NCI-H82 treated with DMSO at 0.1 percent for 48 hours (cell line): ENCODE measurements around the gene RGL1.

Experiments used
- DNase-seq: peaks from one replicate; lab custom pipeline; 2025; ENCODE audit not compliant: unreplicated experiment; lab: John Stamatoyannopoulos, UW

Gene RGL1

GRCh38 chr1:183945428-183946319, 140.8 kb downstream of the RGL1 start:
- DNase-seq: no peak

GRCh38 chr1:183946320-183946613, 141.3 kb downstream of the RGL1 start:
- no peak for DNase-seq

GRCh38 chr1:183947988-183948387, 143.1 kb downstream of the RGL1 start:
- DNase-seq: no peak

- no peak for DNase-seq
These were observed 147.2 kb downstream of the RGL1 start for GRCh38 chr1:183952101-183952500.

- DNase-seq: no peak
These were observed 148.1 kb downstream of the RGL1 start for GRCh38 chr1:183953031-183953430.

GRCh38 chr1:183954496-183954895, 149.6 kb downstream of the RGL1 start:
- DNase-seq: no peak

- no peak for DNase-seq
These were observed 151.8 kb downstream of the RGL1 start for GRCh38 chr1:183956559-183957188.

GRCh38 chr1:183957216-183957830, 152.4 kb downstream of the RGL1 start:
- DNase-seq: no peak

GRCh38 chr1:183958958-183959357, 154.0 kb downstream of the RGL1 start:
- no peak for DNase-seq

GRCh38 chr1:183961132-183961531, 156.2 kb downstream of the RGL1 start:
- no peak for DNase-seq

GRCh38 chr1:183962903-183963302, 158.0 kb downstream of the RGL1 start:
- DNase-seq: no peak

GRCh38 chr1:183965726-183966125, 160.8 kb downstream of the RGL1 start:
- DNase-seq: no peak

GRCh38 chr1:183966487-183966886, 161.6 kb downstream of the RGL1 start:
- no peak for DNase-seq

GRCh38 chr1:183967914-183968313, 163.0 kb downstream of the RGL1 start:
- no peak for DNase-seq

- peak; percentile 37 for DNase-seq
These were observed 163.5 kb downstream of the RGL1 start for GRCh38 chr1:183968386-183968785.

- no peak for DNase-seq
These were observed 165.8 kb downstream of the RGL1 start for GRCh38 chr1:183970516-183971300.

GRCh38 chr1:183975651-183976050, 170.7 kb downstream of the RGL1 start:
- no peak for DNase-seq

- DNase-seq: no peak
These were observed 172.8 kb downstream of the RGL1 start for GRCh38 chr1:183977717-183978116.
